ENCODE measurements around the gene YAE1. TPM values are rescaled to one million over a fixed set of nuclear protein-coding genes. Genes with fewer than 3 reads are reported as not detected.

Gene YAE1
- total and polyA plus RNA-seq, 12 donors: 11.1 to 77.2 (median 23.7) TPM

GRCh38 chr7:39567294-39567693 is 1.1 kb downstream of the YAE1 start:
- Histone ChIP-seq H3K36me3 (replicated peaks in 1 of 2) (peaks cover 0 to 3% of the 10 kb centered on the region in 2 donors), H3K9me3 (replicated peaks in 1 of 3) (no peaks in the 10 kb centered on the region), H3K27me3 (no peaks in the 10 kb centered on the region), H3K4me3 (peak overlapping the region in 1 of 4 donors; percentile 69), H3K27ac (no peak overlapping the region), H3K4me1 (replicated peaks in 1 of 2) (peaks cover 10 to 19% of the 10 kb centered on the region in 2 donors)
- TF ChIP-seq, protein P1, sequence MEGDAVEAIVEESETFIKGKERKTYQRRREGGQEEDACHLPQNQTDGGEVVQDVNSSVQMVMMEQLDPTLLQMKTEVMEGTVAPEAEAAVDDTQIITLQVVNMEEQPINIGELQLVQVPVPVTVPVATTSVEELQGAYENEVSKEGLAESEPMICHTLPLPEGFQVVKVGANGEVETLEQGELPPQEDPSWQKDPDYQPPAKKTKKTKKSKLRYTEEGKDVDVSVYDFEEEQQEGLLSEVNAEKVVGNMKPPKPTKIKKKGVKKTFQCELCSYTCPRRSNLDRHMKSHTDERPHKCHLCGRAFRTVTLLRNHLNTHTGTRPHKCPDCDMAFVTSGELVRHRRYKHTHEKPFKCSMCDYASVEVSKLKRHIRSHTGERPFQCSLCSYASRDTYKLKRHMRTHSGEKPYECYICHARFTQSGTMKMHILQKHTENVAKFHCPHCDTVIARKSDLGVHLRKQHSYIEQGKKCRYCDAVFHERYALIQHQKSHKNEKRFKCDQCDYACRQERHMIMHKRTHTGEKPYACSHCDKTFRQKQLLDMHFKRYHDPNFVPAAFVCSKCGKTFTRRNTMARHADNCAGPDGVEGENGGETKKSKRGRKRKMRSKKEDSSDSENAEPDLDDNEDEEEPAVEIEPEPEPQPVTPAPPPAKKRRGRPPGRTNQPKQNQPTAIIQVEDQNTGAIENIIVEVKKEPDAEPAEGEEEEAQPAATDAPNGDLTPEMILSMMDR (IDR thresholded peaks at IDR 0.05): no peak
- TF ChIP-seq POLR2A (IDR thresholded peaks at IDR 0.05): no peak
- intact Hi-C loops (cut with DNase I): no loop called here
- DNase-seq: no peak
- 63 to 78% (median 75%) methylated on average over 2 of the region's 2 CpGs for WGBS, 4 donors

GRCh38 chr7:39574673-39575349 is 8.6 kb downstream of the YAE1 start:
- Histone ChIP-seq H3K27ac (no peak overlapping the region), H3K4me3 (no peak overlapping the region), H3K36me3 (replicated peaks in 1 of 2) (peaks cover 0 to 11% of the 10 kb centered on the region in 2 donors), H3K4me1 (replicated peaks in 1 of 2) (no peaks in the 10 kb centered on the region), H3K27me3 (no peaks in the 10 kb centered on the region), H3K9me3 (replicated peaks in 1 of 3) (no peaks in the 10 kb centered on the region)
- DNase-seq: no peak
- WGBS, 4 donors: 88 to 94% (median 91%) methylated on average over 2 of the region's 2 CpGs
- intact Hi-C loops (cut with DNase I): no loop called here
- no peak for TF ChIP-seq POLR2A (IDR thresholded peaks at IDR 0.05)
- TF ChIP-seq, protein P1 (IDR thresholded peaks at IDR 0.05): no peak

GRCh38 chr7:39577229-39577874 is 11.1 kb downstream of the YAE1 start:
- intact Hi-C loops (cut with DNase I): no loop called here
- Histone ChIP-seq H3K4me1 (replicated peaks in 1 of 2) (no peaks in the 10 kb centered on the region), H3K27ac (no peak overlapping the region), H3K4me3 (no peak overlapping the region), H3K27me3 (no peaks in the 10 kb centered on the region), H3K36me3 (replicated peaks in 1 of 2) (peaks cover 0 to 7% of the 10 kb centered on the region in 2 donors), H3K9me3 (replicated peaks in 1 of 3) (no peaks in the 10 kb centered on the region)
- TF ChIP-seq, protein P1 (IDR thresholded peaks at IDR 0.05): no peak
- no peak for TF ChIP-seq POLR2A (IDR thresholded peaks at IDR 0.05)
- 88 to 100% (median 96%) methylated on average over 1 to 27 of the region's 27 CpGs for WGBS, 4 donors
- no peak for DNase-seq

- intact Hi-C loops (cut with DNase I): loop anchor here (2.0 kb wide), 2 partner anchors 164 to 166 kb away; no protein-coding TSS in a partner anchor
- H3K4me1 ChIP-seq (replicated peaks in 1 of 2): no peaks in the 10 kb centered on the region
- H3K4me3 ChIP-seq: no peak overlapping the region
- H3K27me3 ChIP-seq: no peaks in the 10 kb centered on the region
- WGBS, 4 donors: 11 to 16% (median 14%) methylated on average over 8 of the region's 8 CpGs
- peak; percentile 79 to 94 (median 88) for DNase-seq
- no peaks in the 10 kb centered on the region for H3K9me3 ChIP-seq (replicated peaks in 1 of 3)
- TF ChIP-seq POLR2A (IDR thresholded peaks at IDR 0.05): no peak
- TF ChIP-seq, protein P1 (IDR thresholded peaks at IDR 0.05): peak; percentile 74 to 96 (median 90)
- H3K27ac ChIP-seq: no peak overlapping the region
- H3K36me3 ChIP-seq (replicated peaks in 1 of 2): peaks cover 0 to 5% of the 10 kb centered on the region in 2 donors
Measured at GRCh38 chr7:39580149-39580874, 14.1 kb downstream of the YAE1 start.
